CD8-positive, alpha-beta memory T cell (primary cell): ENCODE data around the gene HMMR. TPM values are rescaled to one million over a fixed set of nuclear protein-coding genes. Genes with fewer than 3 reads are reported as not detected.
"Not testable (repeated sequence)": the region's sequence is repeated elsewhere in the genome, so short reads cannot be mapped to it uniquely, and the experiment has no call there.

Experiments
- CTCF ChIA-PET: fragments of 350-600 bp; sonication (Branson Sonifier 250); formaldehyde crosslinking; loops from one replicate; lab custom pipeline; 2021; ENCODE audit warnings: antibody characterized with exemption; lab: Charles Lee
- POLR2A ChIA-PET: fragments of 350-600 bp; sonication (Branson Sonifier 250); formaldehyde crosslinking; loops from one replicate; lab custom pipeline; 2021; ENCODE audit warnings: antibody characterized with exemption; lab: Charles Lee
- DNase-seq, 5 donors: peaks; one replicate each; pipeline versions ENCODE4 v3.0.0 to v3.0.0-alpha.2; 2020 to 2022; ENCODE audit warnings: mixed read lengths in 1 of 5
- H3K27ac ChIP-seq: one replicate; pipeline ENCODE4 v1.7.0; 2013; ENCODE audit warnings: low read depth, mild to moderate bottlenecking, low read length, moderate library complexity
- H3K27me3 ChIP-seq: 2 replicates; pipeline ENCODE4 v1.7.0; 2013; ENCODE audit warnings: low read length, mild to moderate bottlenecking; ENCODE audit not compliant: insufficient read depth, poor library complexity, severe bottlenecking
- H3K36me3 ChIP-seq: 2 replicates; pipeline ENCODE4 v1.7.0; 2013; ENCODE audit warnings: mild to moderate bottlenecking, low read length, moderate library complexity; ENCODE audit not compliant: insufficient read depth
- H3K4me1 ChIP-seq: 2 replicates; pipeline ENCODE4 v1.7.0; 2013; ENCODE audit warnings: mild to moderate bottlenecking, low read length, moderate library complexity; ENCODE audit not compliant: insufficient read depth
- H3K4me3 ChIP-seq: 2 replicates; pipeline ENCODE4 v1.7.0; 2013; ENCODE audit warnings: mild to moderate bottlenecking, low read length
- H3K9me3 ChIP-seq: 2 replicates; pipeline ENCODE4 v1.7.0; 2013; ENCODE audit warnings: mild to moderate bottlenecking, low read length
- H3K27ac Mint-ChIP-seq, 8 donors: one replicate each; pipeline ENCODE4 v1.8.0; 2020 to 2021; ENCODE audit warnings: mixed read lengths in 8 of 8, mild to moderate bottlenecking in 6 of 8, inconsistent platforms in 3 of 8, moderate library complexity in 3 of 8
- H3K27me3 Mint-ChIP-seq, 2 donors: one replicate each; pipeline ENCODE4 v1.8.0; 2020 to 2021; ENCODE audit warnings: mixed read lengths in 2 of 2, mild to moderate bottlenecking in 1 of 2, moderate library complexity in 1 of 2
- H3K36me3 Mint-ChIP-seq, 3 donors: one replicate each; pipeline ENCODE4 v1.8.0; 2020 to 2021; ENCODE audit warnings: mixed read lengths in 3 of 3, inconsistent platforms in 1 of 3, mild to moderate bottlenecking in 1 of 3
- H3K4me1 Mint-ChIP-seq, 3 donors: one replicate each; pipeline ENCODE4 v1.8.0; 2020 to 2021; ENCODE audit warnings: mixed read lengths in 3 of 3, inconsistent platforms in 1 of 3, mild to moderate bottlenecking in 1 of 3
- H3K4me3 Mint-ChIP-seq, 7 donors: one replicate each; pipeline ENCODE4 v1.8.0; 2020 to 2021; ENCODE audit warnings: mixed read lengths in 7 of 7, mild to moderate bottlenecking in 6 of 7, moderate library complexity in 4 of 7, inconsistent platforms in 2 of 7
- H3K9me3 Mint-ChIP-seq, 5 donors: one replicate each; pipeline ENCODE4 v1.8.0; 2020 to 2022; ENCODE audit warnings: mixed read lengths in 5 of 5, mild to moderate bottlenecking in 3 of 5, moderate library complexity in 2 of 5, inconsistent platforms in 1 of 5
- polyA plus RNA-seq: library from polyadenylated mRNA; unstranded; fragments of 300-500 nt; fragmentation: Illumina TruSeq; gene quantifications from one replicate; pipeline ENCODE4 v1.2.3, GENCODE V29; 2021
- total RNA-seq, 2 experiments: library from RNA; stranded (reverse); gene quantifications; one replicate each; pipeline ENCODE4 v1.2.3, GENCODE V29; 2021

HMMR gene
- 10 to 100 TPM; 40.6 to 43.8 TPM for total RNA-seq
- 0.18 TPM for polyA plus RNA-seq

- Mint-ChIP-seq H3K36me3 (peaks cover 2 to 22% (median 3%) of the 10 kb centered on the region in 3 donors), H3K27me3 (peaks cover 0 to 5% of the 10 kb centered on the region in 2 donors), H3K27ac (peak within 1 kb of the TSS; percentile 96 to 100 (median 99)), H3K4me3 (peak within 1 kb of the TSS; percentile 92 to 98 (median 96)), H3K9me3 (peaks cover 0 to 2% (median 0%) of the 10 kb centered on the region in 5 donors), H3K4me1 (peaks cover 40 to 59% (median 58%) of the 10 kb centered on the region in 3 donors)
- peak in 1 of 5 donors; percentile 50 for DNase-seq
- peak within 1 kb of the TSS; percentile 98 for H3K27ac ChIP-seq
- H3K4me3 ChIP-seq = peak within 1 kb of the TSS; percentile 99
- no peaks in the 10 kb centered on the region for H3K27me3 ChIP-seq
- H3K36me3 ChIP-seq = no peaks in the 10 kb centered on the region
- no peaks in the 10 kb centered on the region for H3K9me3 ChIP-seq
- H3K4me1 ChIP-seq = peaks cover 30% of the 10 kb centered on the region
- ChIA-PET POLR2A (interaction anchor here (0.7 to 5.1 kb wide), 10 partner anchors 20 to 55 kb away, joined by 3 to 101 read pairs (median 3); partner anchors contain the start of genes CCNG1 and MAT2B), CTCF (interaction anchor here (0.7 to 4.2 kb wide), 19 partner anchors 7 to 53 kb away, joined by 3 to 25 read pairs (median 4); partner anchors contain the start of genes CCNG1 and MAT2B)
Measured at GRCh38 chr5:163460562-163461171, at the start of gene HMMR. Gene HMMR (plus strand): TSS chr5:163460632. CDS start chr5:163460693, 61 bp downstream.

- DNase-seq, H3K36me3 Mint-ChIP-seq: not testable (repeated sequence)
Measured at GRCh38 chr5:163415673-163416072, 44.8 kb upstream of the HMMR start.

GRCh38 chr5:163424836-163425235 is 35.6 kb upstream of the HMMR start:
- no peak overlapping the region for H3K4me3 ChIP-seq
- Mint-ChIP-seq H3K27me3 (peaks cover 10 to 11% of the 10 kb centered on the region in 2 donors), H3K4me3 (no peak overlapping the region), H3K4me1 (no peaks in the 10 kb centered on the region), H3K9me3 (no peaks in the 10 kb centered on the region), H3K36me3 (peaks cover 0 to 4% (median 0%) of the 10 kb centered on the region in 3 donors), H3K27ac (no peak overlapping the region)
- CTCF ChIA-PET = interaction anchor here (1.0 kb wide), 1 partner anchor 16 kb away, joined by 4 read pairs; no protein-coding TSS in a partner anchor
- no peak for DNase-seq
- no peaks in the 10 kb centered on the region for H3K27me3 ChIP-seq
- no peaks in the 10 kb centered on the region for H3K4me1 ChIP-seq
- H3K9me3 ChIP-seq = no peaks in the 10 kb centered on the region
- POLR2A ChIA-PET = no interaction called here
- H3K27ac ChIP-seq = no peak overlapping the region
- no peaks in the 10 kb centered on the region for H3K36me3 ChIP-seq

More at GRCh38 chr5:163415673-163416072, 44.8 kb upstream of the HMMR start:
- H3K4me3 ChIP-seq, H3K4me3 Mint-ChIP-seq, H3K4me1 ChIP-seq, H3K4me1 Mint-ChIP-seq, H3K27ac ChIP-seq, H3K27me3 ChIP-seq, H3K36me3 ChIP-seq, H3K9me3 ChIP-seq, POLR2A ChIA-PET, H3K27ac Mint-ChIP-seq, CTCF ChIA-PET, H3K9me3 Mint-ChIP-seq: not testable (repeated sequence)
- peaks cover 27 to 69% of the 10 kb centered on the region in 2 donors for H3K27me3 Mint-ChIP-seq

GRCh38 chr5:163426128-163426527 is 34.3 kb upstream of the HMMR start:
- H3K4me1 Mint-ChIP-seq, POLR2A ChIA-PET, H3K9me3 Mint-ChIP-seq, H3K9me3 ChIP-seq, H3K27ac Mint-ChIP-seq, DNase-seq, H3K36me3 ChIP-seq, H3K4me3 ChIP-seq, H3K4me1 ChIP-seq, H3K4me3 Mint-ChIP-seq, H3K27me3 ChIP-seq, CTCF ChIA-PET, H3K36me3 Mint-ChIP-seq, H3K27ac ChIP-seq: not testable (repeated sequence)
- H3K27me3 Mint-ChIP-seq = peaks cover 5 to 12% of the 10 kb centered on the region in 2 donors

GRCh38 chr5:163432544-163432943 is 27.9 kb upstream of the HMMR start:
- no peaks in the 10 kb centered on the region for H3K27me3 ChIP-seq
- H3K27ac ChIP-seq = no peak overlapping the region
- peaks cover 8% of the 10 kb centered on the region for H3K4me1 ChIP-seq
- no peaks in the 10 kb centered on the region for H3K9me3 ChIP-seq
- no peak for DNase-seq
- ChIA-PET POLR2A (no interaction called here), CTCF (no interaction called here)
- H3K36me3 ChIP-seq = no peaks in the 10 kb centered on the region
- Mint-ChIP-seq H3K4me3 (no peak overlapping the region), H3K4me1 (peaks cover 10 to 13% (median 11%) of the 10 kb centered on the region in 3 donors), H3K9me3 (no peaks in the 10 kb centered on the region), H3K36me3 (peaks cover 0 to 5% (median 0%) of the 10 kb centered on the region in 3 donors), H3K27ac (peak overlapping the region in 1 of 8 donors; percentile 8), H3K27me3 (peaks cover 0 to 3% of the 10 kb centered on the region in 2 donors)
- no peak overlapping the region for H3K4me3 ChIP-seq

- no peak overlapping the region for H3K4me3 Mint-ChIP-seq
- ChIA-PET POLR2A (interaction anchor here (1.7 kb wide), 1 partner anchor 27 kb away, joined by 4 read pairs; the partner anchor contains the start of genes HMMR and NUDCD2), CTCF (no interaction called here)
- Histone ChIP-seq H3K27ac (no peak overlapping the region), H3K9me3 (no peaks in the 10 kb centered on the region), H3K27me3 (no peaks in the 10 kb centered on the region), H3K4me3 (no peak overlapping the region), H3K4me1 (peaks cover 9% of the 10 kb centered on the region), H3K36me3 (no peaks in the 10 kb centered on the region)
- no peak for DNase-seq
- H3K27me3 Mint-ChIP-seq = peaks cover 0 to 3% of the 10 kb centered on the region in 2 donors
- H3K27ac Mint-ChIP-seq = peak overlapping the region in 1 of 8 donors; percentile 76
- H3K36me3 Mint-ChIP-seq = peaks cover 0 to 9% (median 0%) of the 10 kb centered on the region in 3 donors
- peaks cover 15 to 17% (median 15%) of the 10 kb centered on the region in 3 donors for H3K4me1 Mint-ChIP-seq
- no peaks in the 10 kb centered on the region for H3K9me3 Mint-ChIP-seq
Measured at GRCh38 chr5:163433271-163433670, 27.2 kb upstream of the HMMR start.

GRCh38 chr5:163434401-163434866 is 26.0 kb upstream of the HMMR start:
- no peak overlapping the region for H3K27ac Mint-ChIP-seq

GRCh38 chr5:163436515-163436914 is 23.9 kb upstream of the HMMR start:
- peak overlapping the region; percentile 88 for H3K27ac ChIP-seq
- Mint-ChIP-seq H3K4me1 (peaks cover 42 to 49% (median 48%) of the 10 kb centered on the region in 3 donors), H3K9me3 (no peaks in the 10 kb centered on the region), H3K4me3 (peak overlapping the region; percentile 88 to 95 (median 94)), H3K27me3 (peaks cover 0 to 1% of the 10 kb centered on the region in 2 donors), H3K27ac (peak overlapping the region; percentile 82 to 97 (median 95)), H3K36me3 (peaks cover 0 to 25% (median 5%) of the 10 kb centered on the region in 3 donors)
- DNase-seq = no peak
- H3K9me3 ChIP-seq = no peaks in the 10 kb centered on the region
- ChIA-PET CTCF (no interaction called here), POLR2A (no interaction called here)
- H3K4me1 ChIP-seq = peaks cover 32% of the 10 kb centered on the region
- no peaks in the 10 kb centered on the region for H3K27me3 ChIP-seq
- H3K36me3 ChIP-seq = no peaks in the 10 kb centered on the region
- H3K4me3 ChIP-seq = peak overlapping the region; percentile 89

More at GRCh38 chr5:163434401-163434866, 26.0 kb upstream of the HMMR start:
- Mint-ChIP-seq H3K27me3 (peaks cover 0 to 3% of the 10 kb centered on the region in 2 donors), H3K4me3 (peak overlapping the region in 1 of 7 donors; percentile 19), H3K9me3 (no peaks in the 10 kb centered on the region), H3K36me3 (peaks cover 0 to 9% (median 0%) of the 10 kb centered on the region in 3 donors), H3K4me1 (peaks cover 25 to 28% (median 27%) of the 10 kb centered on the region in 3 donors)
- Histone ChIP-seq H3K9me3 (no peaks in the 10 kb centered on the region), H3K4me1 (peaks cover 21% of the 10 kb centered on the region), H3K36me3 (no peaks in the 10 kb centered on the region), H3K4me3 (no peak overlapping the region), H3K27ac (no peak overlapping the region), H3K27me3 (no peaks in the 10 kb centered on the region)
- POLR2A ChIA-PET = interaction anchor here (1.7 kb wide), 1 partner anchor 26 kb away, joined by 4 read pairs; the partner anchor contains the start of genes HMMR and NUDCD2
- no peak for DNase-seq
- CTCF ChIA-PET = interaction anchor here (1.0 kb wide), 1 partner anchor 26 kb away, joined by 4 read pairs; no protein-coding TSS in a partner anchor
